ENCODE measurements around the gene PCSK5.

PCSK5 gene

GRCh38 chr9:75998096-75998780 lies 107.8 kb downstream of the PCSK5 start:
- Histone ChIP-seq H3K9me3 (ENCODE audit: insufficient read depth, low read length) (peaks cover 3% of the 10 kb centered on the region; the same call in 1 of the 2 replicates), H3K4me1 (ENCODE audit: insufficient read depth, insufficient read length) (no peaks in the 10 kb centered on the region), H3K4me3 (ENCODE audit: insufficient read length, low read depth) (no peak overlapping the region), H3K36me3 (ENCODE audit: insufficient read depth, insufficient read length, low read length) (no peaks in the 10 kb centered on the region), H3K27me3 (ENCODE audit: insufficient read depth, insufficient read length) (no peaks in the 10 kb centered on the region), H3K9ac (ENCODE audit: insufficient read length, low read depth) (no peak overlapping the region)
- DNase-seq (ENCODE audit: low read depth, low spot score) = no peak
- TF ChIP-seq ZNF274 (IDR thresholded peaks at IDR 0.05; ENCODE audit: low read depth, low read length) = no peak
- no peak for TF ChIP-seq SUZ12 (IDR thresholded peaks at IDR 0.05; ENCODE audit: extremely low read depth, insufficient read depth, insufficient read length)
- TF ChIP-seq YY1 (IDR thresholded peaks at IDR 0.05; ENCODE audit: insufficient read depth, insufficient read length) = no peak

DNA sequence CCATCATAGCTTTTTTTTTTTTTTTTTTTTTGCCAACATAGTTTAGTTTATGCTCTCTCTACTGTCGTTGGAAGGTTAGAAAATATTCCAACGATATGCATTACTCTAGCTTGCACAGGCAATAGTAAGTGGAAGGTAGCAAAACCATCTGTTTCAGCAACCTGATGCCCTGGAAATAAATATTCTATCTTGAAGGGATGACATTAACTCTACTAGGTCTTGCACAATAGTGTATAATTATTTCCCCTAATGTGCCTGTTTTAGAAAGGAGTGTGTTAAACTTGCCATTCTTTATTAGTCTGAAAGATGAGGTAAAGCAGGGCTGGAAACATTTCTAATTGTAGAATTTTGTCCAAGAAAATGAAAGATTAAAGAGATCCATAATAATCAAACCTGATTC lies 111.0 kb downstream of the PCSK5 start:
- Histone ChIP-seq H3K36me3 (ENCODE audit: insufficient read depth, insufficient read length, low read length) (no peaks in the 10 kb centered on the region), H3K4me3 (ENCODE audit: insufficient read length, low read depth) (no peak overlapping the region), H3K9ac (ENCODE audit: insufficient read length, low read depth) (no peak overlapping the region), H3K27me3 (ENCODE audit: insufficient read depth, insufficient read length) (no peaks in the 10 kb centered on the region), H3K9me3 (ENCODE audit: insufficient read depth, low read length) (peaks cover 3% of the 10 kb centered on the region; the same call in 1 of the 2 replicates), H3K4me1 (ENCODE audit: insufficient read depth, insufficient read length) (no peaks in the 10 kb centered on the region)
- no peak for DNase-seq (ENCODE audit: low read depth, low spot score)
- TF ChIP-seq YY1 (IDR thresholded peaks at IDR 0.05; ENCODE audit: insufficient read depth, insufficient read length) = no peak
- no peak for TF ChIP-seq ZNF274 (IDR thresholded peaks at IDR 0.05; ENCODE audit: low read depth, low read length)
- no peak for TF ChIP-seq SUZ12 (IDR thresholded peaks at IDR 0.05; ENCODE audit: extremely low read depth, insufficient read depth, insufficient read length)

GRCh38 chr9:76003041-76003440 lies 112.6 kb downstream of the PCSK5 start:
- TF ChIP-seq ZNF274 (IDR thresholded peaks at IDR 0.05; ENCODE audit: low read depth, low read length) (no peak), YY1 (IDR thresholded peaks at IDR 0.05; ENCODE audit: insufficient read depth, insufficient read length) (no peak), SUZ12 (IDR thresholded peaks at IDR 0.05; ENCODE audit: extremely low read depth, insufficient read depth, insufficient read length) (no peak)
- Histone ChIP-seq H3K4me1 (ENCODE audit: insufficient read depth, insufficient read length) (no peaks in the 10 kb centered on the region), H3K9me3 (ENCODE audit: insufficient read depth, low read length) (no peaks in the 10 kb centered on the region; the same call in 1 of the 2 replicates), H3K36me3 (ENCODE audit: insufficient read depth, insufficient read length, low read length) (no peaks in the 10 kb centered on the region), H3K4me3 (ENCODE audit: insufficient read length, low read depth) (no peak overlapping the region), H3K27me3 (ENCODE audit: insufficient read depth, insufficient read length) (no peaks in the 10 kb centered on the region), H3K9ac (ENCODE audit: insufficient read length, low read depth) (no peak overlapping the region)
- DNase-seq (ENCODE audit: low read depth, low spot score) = no peak

DNA sequence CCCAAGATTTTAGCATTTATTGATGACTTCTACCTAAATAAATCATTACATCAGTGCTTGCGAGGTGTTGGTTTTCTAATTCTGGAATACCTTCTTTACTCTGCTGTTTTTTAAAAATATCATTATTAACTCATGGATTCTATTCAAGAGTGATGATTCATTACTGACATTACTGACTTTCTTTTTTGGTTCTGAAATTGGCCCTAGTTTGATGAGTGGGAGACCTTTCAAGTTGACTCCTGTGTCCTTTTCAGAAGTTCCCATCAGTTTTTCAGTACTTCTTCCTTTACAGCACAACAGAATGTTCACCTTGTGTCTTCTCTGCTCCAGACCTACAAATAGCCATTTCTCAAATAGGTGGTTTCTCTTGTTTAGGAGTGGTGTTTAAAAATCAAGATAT lies 114.1 kb downstream of the PCSK5 start:
- DNase-seq (ENCODE audit: low read depth, low spot score) = no peak
- Histone ChIP-seq H3K9me3 (ENCODE audit: insufficient read depth, low read length) (no peaks in the 10 kb centered on the region), H3K27me3 (ENCODE audit: insufficient read depth, insufficient read length) (no peaks in the 10 kb centered on the region), H3K36me3 (ENCODE audit: insufficient read depth, insufficient read length, low read length) (no peaks in the 10 kb centered on the region), H3K4me3 (ENCODE audit: insufficient read length, low read depth) (no peak overlapping the region), H3K4me1 (ENCODE audit: insufficient read depth, insufficient read length) (no peaks in the 10 kb centered on the region), H3K9ac (ENCODE audit: insufficient read length, low read depth) (no peak overlapping the region)
- TF ChIP-seq YY1 (IDR thresholded peaks at IDR 0.05; ENCODE audit: insufficient read depth, insufficient read length) = no peak
- no peak for TF ChIP-seq ZNF274 (IDR thresholded peaks at IDR 0.05; ENCODE audit: low read depth, low read length)
- no peak for TF ChIP-seq SUZ12 (IDR thresholded peaks at IDR 0.05; ENCODE audit: extremely low read depth, insufficient read depth, insufficient read length)

- no peak for DNase-seq (ENCODE audit: low read depth, low spot score)
- Histone ChIP-seq H3K4me3 (ENCODE audit: insufficient read length, low read depth) (no peak overlapping the region), H3K4me1 (ENCODE audit: insufficient read depth, insufficient read length) (no peaks in the 10 kb centered on the region), H3K9ac (ENCODE audit: insufficient read length, low read depth) (no peak overlapping the region), H3K36me3 (ENCODE audit: insufficient read depth, insufficient read length, low read length) (no peaks in the 10 kb centered on the region), H3K27me3 (ENCODE audit: insufficient read depth, insufficient read length) (no peaks in the 10 kb centered on the region), H3K9me3 (ENCODE audit: insufficient read depth, low read length) (no peaks in the 10 kb centered on the region)
- TF ChIP-seq SUZ12 (IDR thresholded peaks at IDR 0.05; ENCODE audit: extremely low read depth, insufficient read depth, insufficient read length) (no peak), YY1 (IDR thresholded peaks at IDR 0.05; ENCODE audit: insufficient read depth, insufficient read length) (no peak), ZNF274 (IDR thresholded peaks at IDR 0.05; ENCODE audit: low read depth, low read length) (no peak)
These were observed 117.5 kb downstream of the PCSK5 start for GRCh38 chr9:76007935-76008334.

GRCh38 chr9:76013809-76014208 lies 123.3 kb downstream of the PCSK5 start:
- H3K4me1 ChIP-seq (ENCODE audit: insufficient read depth, insufficient read length) = no peaks in the 10 kb centered on the region
- no peaks in the 10 kb centered on the region for H3K27me3 ChIP-seq (ENCODE audit: insufficient read depth, insufficient read length)
- H3K4me3 ChIP-seq (ENCODE audit: insufficient read length, low read depth) = no peak overlapping the region
- H3K36me3 ChIP-seq (ENCODE audit: insufficient read depth, insufficient read length, low read length) = no peaks in the 10 kb centered on the region
- TF ChIP-seq SUZ12 (IDR thresholded peaks at IDR 0.05; ENCODE audit: extremely low read depth, insufficient read depth, insufficient read length) (no peak), YY1 (IDR thresholded peaks at IDR 0.05; ENCODE audit: insufficient read depth, insufficient read length) (no peak), ZNF274 (IDR thresholded peaks at IDR 0.05; ENCODE audit: low read depth, low read length) (no peak)
- H3K9ac ChIP-seq (ENCODE audit: insufficient read length, low read depth) = no peak overlapping the region
- no peaks in the 10 kb centered on the region for H3K9me3 ChIP-seq (ENCODE audit: insufficient read depth, low read length)
- DNase-seq (ENCODE audit: low read depth, low spot score) = no peak

DNA sequence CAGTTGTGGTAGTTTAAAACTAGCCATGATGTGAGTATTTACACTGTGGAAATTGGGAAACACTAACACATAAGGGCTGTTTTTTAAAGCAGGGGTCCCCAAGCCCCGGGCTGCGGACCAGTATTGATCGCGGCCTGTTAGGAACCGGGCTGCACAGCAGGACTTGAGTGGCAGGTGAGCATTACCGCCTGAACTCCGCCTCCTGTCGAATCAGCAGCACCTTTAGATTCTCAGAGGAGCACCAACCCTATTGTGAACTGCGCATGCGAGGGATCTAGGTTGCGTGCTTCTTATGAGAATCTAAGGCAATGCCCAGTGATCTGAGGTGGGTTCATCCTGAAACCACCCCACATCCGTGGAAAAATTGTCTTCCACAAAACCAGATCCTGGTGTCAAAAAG lies 127.8 kb downstream of the PCSK5 start:
- H3K9me3 ChIP-seq (ENCODE audit: insufficient read depth, low read length) = no peaks in the 10 kb centered on the region
- H3K4me3 ChIP-seq (ENCODE audit: insufficient read length, low read depth) = no peak overlapping the region
- H3K4me1 ChIP-seq (ENCODE audit: insufficient read depth, insufficient read length) = no peaks in the 10 kb centered on the region
- no peaks in the 10 kb centered on the region for H3K36me3 ChIP-seq (ENCODE audit: insufficient read depth, insufficient read length, low read length)
- TF ChIP-seq ZNF274 (IDR thresholded peaks at IDR 0.05; ENCODE audit: low read depth, low read length) = no peak
- no peak for TF ChIP-seq YY1 (IDR thresholded peaks at IDR 0.05; ENCODE audit: insufficient read depth, insufficient read length)
- TF ChIP-seq SUZ12 (IDR thresholded peaks at IDR 0.05; ENCODE audit: extremely low read depth, insufficient read depth, insufficient read length) = no peak
- no peak overlapping the region for H3K9ac ChIP-seq (ENCODE audit: insufficient read length, low read depth)
- no peaks in the 10 kb centered on the region for H3K27me3 ChIP-seq (ENCODE audit: insufficient read depth, insufficient read length)
- no peak for DNase-seq (ENCODE audit: low read depth, low spot score)
